ENCODE results near the gene SULT1B1.

SULT1B1 gene

DNA sequence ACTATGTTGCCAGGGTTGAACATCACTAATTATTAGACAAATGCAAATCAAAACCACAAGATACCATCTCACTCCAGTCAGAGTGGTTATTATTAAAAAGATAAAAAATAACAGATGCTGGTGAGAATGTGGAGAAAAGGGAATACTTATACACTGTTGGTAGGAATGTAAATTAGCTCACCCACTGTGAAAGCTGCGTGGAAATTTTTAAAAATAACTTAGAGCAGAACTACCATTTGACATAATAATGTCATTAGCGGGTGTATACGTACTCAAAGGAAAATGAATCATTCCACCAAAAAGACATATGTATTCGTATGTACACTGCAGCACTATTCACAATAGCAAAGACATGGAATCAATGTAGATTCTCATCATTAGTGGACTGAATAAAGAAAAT lies 58.7 kb downstream of the SULT1B1 start:
- DNase-seq (ENCODE audit: low read depth in 1 of 2, low spot score in 1 of 2), result no peak

GRCh38 chr4:69697536-69698242 lies 62.7 kb downstream of the SULT1B1 start:
- no peak for DNase-seq (ENCODE audit: low read depth in 1 of 2, low spot score in 1 of 2)

- no peak for DNase-seq (ENCODE audit: low read depth in 1 of 2, low spot score in 1 of 2)
Observed at GRCh38 chr4:69689599-69689998, 70.8 kb downstream of the SULT1B1 start.

DNA sequence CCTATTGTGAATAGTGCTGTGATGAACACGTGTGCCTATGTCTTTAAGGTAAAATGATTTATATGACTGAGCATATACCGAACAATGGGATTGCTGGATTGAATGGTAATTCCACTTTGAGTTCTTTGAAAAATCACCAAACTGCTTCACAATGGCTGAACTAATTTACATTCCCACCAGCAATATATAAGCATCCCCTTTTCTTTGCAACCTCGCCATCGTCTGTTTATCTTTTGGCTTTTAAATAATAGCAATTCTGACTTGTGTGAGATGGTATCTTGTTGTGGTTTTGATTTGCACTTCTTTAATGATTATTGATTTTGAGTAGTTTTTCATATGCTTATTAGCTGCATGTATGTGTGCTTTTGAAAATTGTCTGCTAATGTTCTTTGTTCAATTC lies 75.6 kb downstream of the SULT1B1 start:
- no peak for DNase-seq (ENCODE audit: low read depth in 1 of 2, low spot score in 1 of 2)
